ENCODE measurements around the gene PSMD1.

PSMD1 gene

GRCh38 chr2:231046916-231047273 lies 9.8 kb upstream of the PSMD1 start:
- ChIA-PET CTCF (no interaction called here), POLR2A (no interaction called here)
- TF ChIP-seq CTBP1 (IDR thresholded peaks at IDR 0.05; ENCODE audit: borderline replicate concordance) = no peak
- TF ChIP-seq PKNOX1 (IDR thresholded peaks at IDR 0.05) = no peak
- DNase-seq (ENCODE audit: extremely low spot score) = no peak

GRCh38 chr2:231047274-231047922 lies 9.3 kb upstream of the PSMD1 start:
- ChIA-PET CTCF (interaction anchor here (0.5 kb wide), 1 partner anchor 87 kb away, joined by 3 read pairs; no protein-coding TSS in a partner anchor), POLR2A (interaction anchor here (1.3 kb wide), 1 partner anchor 10 kb away, joined by 3 read pairs; no protein-coding TSS in a partner anchor)
- TF ChIP-seq FOXM1 (IDR thresholded peaks at IDR 0.05; ENCODE audit: borderline replicate concordance) (no peak), TARDBP (IDR thresholded peaks at IDR 0.05) (no peak), FOXK2 (IDR thresholded peaks at IDR 0.05) (no peak), NFRKB (IDR thresholded peaks at IDR 0.05) (no peak), FOXA1 (IDR thresholded peaks at IDR 0.05) (no peak), ZNF384 (IDR thresholded peaks at IDR 0.05) (no peak), HDGF (IDR thresholded peaks at IDR 0.05; ENCODE audit: borderline replicate concordance) (no peak)
- DNase-seq (ENCODE audit: extremely low spot score) = no peak

GRCh38 chr2:231047923-231048915 lies 8.4 kb upstream of the PSMD1 start:
- DNase-seq (ENCODE audit: extremely low spot score) = no peak
- CTCF ChIA-PET = interaction anchor here (0.5 kb wide), 1 partner anchor 87 kb away, joined by 3 read pairs; no protein-coding TSS in a partner anchor
- POLR2A ChIA-PET = interaction anchor here (1.3 kb wide), 1 partner anchor 9 kb away, joined by 3 read pairs; no protein-coding TSS in a partner anchor
- TF ChIP-seq SP1 (IDR thresholded peaks at IDR 0.05) = no peak
- TF ChIP-seq PKNOX1 (IDR thresholded peaks at IDR 0.05) = no peak
- no peak for TF ChIP-seq ZNF384 (IDR thresholded peaks at IDR 0.05)
- TF ChIP-seq FOXK2 (IDR thresholded peaks at IDR 0.05) = no peak

- no peak for DNase-seq (ENCODE audit: extremely low spot score)
- CTCF ChIA-PET = no interaction called here
- no peak for TF ChIP-seq NFRKB (IDR thresholded peaks at IDR 0.05)
- TF ChIP-seq TARDBP (IDR thresholded peaks at IDR 0.05) = no peak
- no peak for TF ChIP-seq ARNT (IDR thresholded peaks at IDR 0.05)
- TF ChIP-seq ZNF384 (IDR thresholded peaks at IDR 0.05) = no peak
- TF ChIP-seq FOXA1 (IDR thresholded peaks at IDR 0.05) = no peak
- no peak for TF ChIP-seq L3MBTL2 (conservative IDR thresholded peaks at IDR 0.05)
- no peak for TF ChIP-seq LEF1 (IDR thresholded peaks at IDR 0.05; ENCODE audit: borderline replicate concordance)
- TF ChIP-seq PKNOX1 (IDR thresholded peaks at IDR 0.05) = no peak
- no peak for TF ChIP-seq BHLHE40 (IDR thresholded peaks at IDR 0.05; ENCODE audit: borderline replicate concordance)
- no peak for TF ChIP-seq CTBP1 (IDR thresholded peaks at IDR 0.05; ENCODE audit: borderline replicate concordance)
- TF ChIP-seq FOXM1 (IDR thresholded peaks at IDR 0.05; ENCODE audit: borderline replicate concordance) = no peak
- no peak for TF ChIP-seq FOXK2 (IDR thresholded peaks at IDR 0.05)
- no peak for TF ChIP-seq HDGF (IDR thresholded peaks at IDR 0.05; ENCODE audit: borderline replicate concordance)
- POLR2A ChIA-PET = no interaction called here
These were observed 7.2 kb upstream of the PSMD1 start for GRCh38 chr2:231049286-231050017.

- TF ChIP-seq LEF1 (IDR thresholded peaks at IDR 0.05; ENCODE audit: borderline replicate concordance) (no peak), BHLHE40 (IDR thresholded peaks at IDR 0.05; ENCODE audit: borderline replicate concordance) (no peak)
- no peak for DNase-seq (ENCODE audit: extremely low spot score)
- ChIA-PET POLR2A (no interaction called here), CTCF (no interaction called here)
These were observed 6.4 kb upstream of the PSMD1 start for GRCh38 chr2:231050018-231050901.

- POLR2A ChIA-PET = no interaction called here
- TF ChIP-seq ELF4 (IDR thresholded peaks at IDR 0.05) = no peak
- no peak for TF ChIP-seq FOXM1 (IDR thresholded peaks at IDR 0.05; ENCODE audit: borderline replicate concordance)
- no peak for TF ChIP-seq SP1 (IDR thresholded peaks at IDR 0.05)
- no peak for TF ChIP-seq BHLHE40 (IDR thresholded peaks at IDR 0.05; ENCODE audit: borderline replicate concordance)
- DNase-seq (ENCODE audit: extremely low spot score) = no peak
- CTCF ChIA-PET = no interaction called here
These were observed 5.6 kb upstream of the PSMD1 start for GRCh38 chr2:231051116-231051515.

Data from HEK293T (cell line).